Vagina (tissue), 2 donors: ENCODE results near the gene ATL1.

Experiments
- CTCF ChIP-seq, 3 experiments: fragments of 450-650 bp in 2 of 3; fragments of 200-600 bp in 1 of 3; sonication (generic) in 1 of 3; IDR thresholded peaks; one replicate each; pipeline ENCODE4 v1.5.1; 2017 to 2019; ENCODE audit warnings: antibody characterized with exemption in 3 of 3, mild to moderate bottlenecking in 2 of 3, moderate library complexity in 2 of 3
- POLR2A ChIP-seq, 2 donors: fragments of 450-650 bp; IDR thresholded peaks; one replicate each; pipeline ENCODE4 v1.6.1; 2017; ENCODE audit warnings: antibody characterized with exemption in 2 of 2, mild to moderate bottlenecking in 2 of 2, moderate library complexity in 2 of 2
- POLR2AphosphoS5 ChIP-seq, 2 donors: sonication (generic); formaldehyde crosslinking; IDR thresholded peaks; one replicate each; pipeline ENCODE4 v1.9.0; 2017; ENCODE audit warnings: antibody characterized with exemption in 2 of 2, mild to moderate bottlenecking in 2 of 2, low read depth in 1 of 2; ENCODE audit not compliant: insufficient read depth in 1 of 2

GRCh38 chr14:50529288-50530179 is 30.4 kb upstream of the ATL1 start:
- TF ChIP-seq POLR2A (IDR thresholded peaks at IDR 0.05) (no peak), CTCF (IDR thresholded peaks at IDR 0.05) (no peak), POLR2AphosphoS5 (IDR thresholded peaks at IDR 0.05; ENCODE audit: insufficient read depth in 1 of 2, low read depth in 1 of 2) (no peak)
